Measurements from ENCODE around the gene GREB1. TPM values are rescaled to one million over a fixed set of nuclear protein-coding genes. Genes with fewer than 3 reads are reported as not detected.

The GREB1 gene
- total RNA-seq, 6 donors from 2014 or later, result 0.39 to 5.4 (median 1.6) TPM

DNA sequence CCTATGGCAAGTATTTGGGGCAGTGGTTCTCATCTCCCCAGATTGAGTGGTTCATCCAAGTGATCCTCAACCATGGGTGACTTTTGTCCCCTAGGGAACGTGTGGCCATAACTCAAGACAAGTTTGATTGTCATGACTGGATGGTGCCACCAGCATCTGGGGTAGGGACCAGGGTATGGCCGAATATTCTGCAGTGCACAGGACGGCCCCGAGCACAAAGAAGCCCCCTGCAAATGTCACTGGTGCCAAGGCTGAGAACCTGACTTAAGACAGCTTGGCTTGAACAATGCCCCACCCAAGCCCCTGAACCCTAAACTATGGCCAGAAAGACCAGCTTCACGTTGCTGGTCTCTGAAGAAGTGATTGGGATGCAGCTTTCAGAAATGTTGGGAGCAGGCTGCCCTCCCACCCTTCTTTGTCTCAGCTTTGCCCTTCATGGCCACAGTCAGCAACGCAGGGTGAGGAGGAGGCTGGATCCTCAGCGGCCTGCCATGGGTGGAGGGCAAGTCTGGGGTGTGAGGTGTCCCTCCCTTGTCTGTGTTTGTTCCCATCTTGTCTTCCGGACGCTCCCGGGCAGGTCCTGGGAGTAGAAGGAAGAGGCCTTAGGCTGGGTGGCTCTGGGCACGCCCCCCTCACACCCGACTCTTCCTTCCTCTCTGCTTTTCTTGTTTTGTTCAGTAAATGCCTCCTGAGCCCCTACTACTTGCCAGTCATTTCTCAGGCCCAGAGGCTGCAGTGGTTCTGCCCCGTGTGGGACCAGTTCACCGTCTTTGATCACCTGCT lies 43.4 kb downstream of the GREB1 start:
- no peaks in the 10 kb centered on the region for H3K4me1 ChIP-seq
- no peak overlapping the region for H3K27ac ChIP-seq
- ATAC-seq (ENCODE audit: low FRiP score in 2 of 2), result no peak
- TF ChIP-seq, protein P1, sequence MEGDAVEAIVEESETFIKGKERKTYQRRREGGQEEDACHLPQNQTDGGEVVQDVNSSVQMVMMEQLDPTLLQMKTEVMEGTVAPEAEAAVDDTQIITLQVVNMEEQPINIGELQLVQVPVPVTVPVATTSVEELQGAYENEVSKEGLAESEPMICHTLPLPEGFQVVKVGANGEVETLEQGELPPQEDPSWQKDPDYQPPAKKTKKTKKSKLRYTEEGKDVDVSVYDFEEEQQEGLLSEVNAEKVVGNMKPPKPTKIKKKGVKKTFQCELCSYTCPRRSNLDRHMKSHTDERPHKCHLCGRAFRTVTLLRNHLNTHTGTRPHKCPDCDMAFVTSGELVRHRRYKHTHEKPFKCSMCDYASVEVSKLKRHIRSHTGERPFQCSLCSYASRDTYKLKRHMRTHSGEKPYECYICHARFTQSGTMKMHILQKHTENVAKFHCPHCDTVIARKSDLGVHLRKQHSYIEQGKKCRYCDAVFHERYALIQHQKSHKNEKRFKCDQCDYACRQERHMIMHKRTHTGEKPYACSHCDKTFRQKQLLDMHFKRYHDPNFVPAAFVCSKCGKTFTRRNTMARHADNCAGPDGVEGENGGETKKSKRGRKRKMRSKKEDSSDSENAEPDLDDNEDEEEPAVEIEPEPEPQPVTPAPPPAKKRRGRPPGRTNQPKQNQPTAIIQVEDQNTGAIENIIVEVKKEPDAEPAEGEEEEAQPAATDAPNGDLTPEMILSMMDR (IDR thresholded peaks at IDR 0.05), result no peak
- TF ChIP-seq POLR2A (IDR thresholded peaks at IDR 0.05) (no peak), EP300 (IDR thresholded peaks at IDR 0.05) (no peak), POLR2AphosphoS5 (IDR thresholded peaks at IDR 0.05) (no peak)
- no peaks in the 10 kb centered on the region for H3K27me3 ChIP-seq
- no peak for DNase-seq
- WGBS, 2 donors, result 75 to 78% methylated on average over 13 to 14 of the region's 14 CpGs
- no peak overlapping the region for H3K4me3 ChIP-seq
- no peaks in the 10 kb centered on the region for H3K9me3 ChIP-seq
- H3K36me3 ChIP-seq, result no peaks in the 10 kb centered on the region

DNA sequence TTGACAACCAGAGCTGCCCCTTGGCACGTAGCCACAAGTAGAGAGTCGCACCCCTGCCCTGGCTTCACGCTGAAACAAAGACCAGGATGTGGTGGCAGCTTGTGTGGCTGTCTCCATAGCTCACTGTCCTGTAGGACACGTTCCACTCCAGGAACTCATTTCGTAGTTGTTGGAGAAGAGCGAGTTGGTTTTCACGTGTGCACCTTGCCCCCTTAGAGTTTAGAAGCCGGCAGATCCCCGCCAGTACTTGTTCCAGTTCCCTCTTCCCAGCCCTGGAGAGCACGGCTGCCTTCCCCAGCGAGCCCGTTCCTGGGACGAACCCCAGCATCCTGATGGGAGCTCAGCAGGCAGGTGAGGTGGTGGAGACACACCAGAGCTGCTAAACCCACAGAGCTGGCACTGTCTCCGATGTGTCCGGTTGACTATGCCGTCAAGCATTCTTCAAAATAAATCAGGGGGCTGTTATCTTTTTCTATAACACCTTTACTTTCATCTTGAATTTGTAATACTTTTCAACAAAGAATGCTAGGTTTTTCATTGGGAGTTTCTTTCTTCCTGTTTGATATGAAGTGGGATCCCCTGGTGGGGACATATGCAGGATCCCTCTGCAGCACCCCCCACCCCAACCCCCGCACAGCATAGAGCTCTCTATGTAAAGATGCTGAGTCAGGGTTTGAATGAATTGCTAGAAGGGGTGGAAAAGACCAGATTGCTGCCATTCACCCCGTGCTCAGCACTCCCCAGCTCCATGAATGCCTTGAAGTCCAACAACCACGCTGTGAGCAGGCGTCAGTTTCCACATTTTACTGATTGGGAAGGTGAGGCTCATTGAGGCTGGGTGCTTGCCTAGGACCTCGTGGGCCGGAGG lies 44.5 kb downstream of the GREB1 start:
- H3K27ac ChIP-seq, result no peak overlapping the region
- H3K9me3 ChIP-seq, result no peaks in the 10 kb centered on the region
- TF ChIP-seq POLR2A (IDR thresholded peaks at IDR 0.05), result no peak
- TF ChIP-seq EP300 (IDR thresholded peaks at IDR 0.05), result no peak
- TF ChIP-seq, protein P1 (IDR thresholded peaks at IDR 0.05), result no peak
- TF ChIP-seq POLR2AphosphoS5 (IDR thresholded peaks at IDR 0.05), result no peak
- ATAC-seq (ENCODE audit: low FRiP score in 2 of 2) (no peak), DNase-seq (no peak)
- 86 to 89% methylated on average over 21 to 22 of the region's 22 CpGs for WGBS, 2 donors
- H3K27me3 ChIP-seq, result no peaks in the 10 kb centered on the region
- peaks cover 0 to 9% (median 0%) of the 10 kb centered on the region in 4 donors for H3K4me1 ChIP-seq
- H3K4me3 ChIP-seq, result no peak overlapping the region
- H3K36me3 ChIP-seq, result no peaks in the 10 kb centered on the region

DNA sequence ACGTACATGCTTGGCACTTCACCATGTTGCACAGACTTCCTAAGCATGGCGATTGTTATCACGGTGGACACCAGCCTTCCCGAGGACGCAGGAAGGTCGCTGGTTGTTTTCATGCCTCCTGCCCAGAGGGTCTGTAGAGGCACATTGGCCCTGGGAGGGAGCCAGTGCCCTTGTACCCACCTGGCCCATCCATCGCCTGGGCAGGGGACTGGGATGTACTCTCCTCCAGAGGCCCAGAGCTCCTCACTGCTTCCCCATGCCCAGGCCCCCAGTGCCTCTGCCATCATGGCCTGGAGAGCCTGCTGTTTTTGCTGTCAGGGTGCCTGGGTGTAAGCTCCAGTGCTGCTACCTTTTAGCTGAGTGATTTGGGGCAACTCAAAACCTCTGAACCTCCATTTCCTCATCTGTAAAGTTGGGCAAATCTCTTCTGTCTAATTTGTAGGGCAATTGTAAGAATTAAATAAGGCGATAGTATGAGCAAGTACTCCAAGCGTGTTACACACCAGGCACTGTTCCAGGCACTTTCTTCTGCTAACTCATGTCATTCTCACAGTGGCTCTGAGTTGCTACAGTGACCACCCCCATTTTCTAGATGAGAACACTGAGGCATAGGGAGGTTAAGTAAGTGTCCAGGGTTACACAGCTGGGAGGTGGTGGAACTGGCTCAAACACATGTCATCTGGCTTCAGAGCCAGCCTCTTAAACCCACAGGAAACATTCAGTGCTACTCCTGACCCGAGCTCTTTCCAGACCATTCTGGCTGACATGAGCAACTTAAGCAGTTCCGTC lies 45.3 kb downstream of the GREB1 start:
- H3K27ac ChIP-seq, result no peak overlapping the region
- no peaks in the 10 kb centered on the region for H3K27me3 ChIP-seq
- DNase-seq (no peak), ATAC-seq (ENCODE audit: low FRiP score in 2 of 2) (no peak)
- no peak for TF ChIP-seq EP300 (IDR thresholded peaks at IDR 0.05)
- TF ChIP-seq, protein P1 (IDR thresholded peaks at IDR 0.05), result no peak
- no peak overlapping the region for H3K4me3 ChIP-seq
- 90 to 91% methylated on average over 10 of the region's 11 CpGs for WGBS, 2 donors
- H3K36me3 ChIP-seq, result no peaks in the 10 kb centered on the region
- H3K4me1 ChIP-seq, result peaks cover 0 to 15% (median 1%) of the 10 kb centered on the region in 4 donors
- H3K9me3 ChIP-seq, result no peaks in the 10 kb centered on the region

DNA sequence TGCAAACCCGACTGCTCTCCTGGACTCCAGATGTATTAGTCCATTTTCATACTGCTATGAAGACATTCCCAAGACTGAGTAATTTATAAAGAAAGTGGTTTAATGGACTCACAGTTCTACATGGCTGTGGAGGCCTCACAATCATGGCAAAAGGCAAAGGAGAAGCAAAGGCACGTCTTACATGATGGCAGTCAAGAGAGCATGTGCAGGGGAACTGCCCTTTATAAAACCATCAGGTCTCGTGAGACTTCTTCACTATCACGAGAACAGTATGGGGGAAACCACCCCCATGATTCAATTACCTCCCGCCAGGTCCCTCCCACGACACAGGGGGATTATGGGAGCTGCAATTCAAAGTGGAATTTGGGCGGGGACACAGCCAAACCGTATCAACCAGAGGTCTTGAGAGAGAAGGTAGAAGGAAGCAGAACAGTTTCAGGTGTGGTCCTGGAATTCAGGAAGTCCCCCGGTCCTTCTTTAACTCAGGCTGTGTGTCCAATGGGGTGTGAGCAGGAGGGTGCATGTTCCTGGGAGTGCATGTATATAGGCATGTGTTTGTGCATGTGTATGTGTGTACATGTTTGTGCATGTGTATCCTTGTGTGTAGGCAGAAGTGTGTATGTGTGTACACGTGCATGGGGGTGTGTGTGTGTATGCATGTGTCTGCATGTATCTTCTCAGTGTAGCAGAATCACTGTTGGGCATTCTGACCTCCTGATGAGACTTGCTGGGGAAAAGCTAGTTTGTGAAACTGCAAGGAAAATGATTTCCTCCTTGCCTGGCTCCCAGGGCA lies 46.2 kb downstream of the GREB1 start:
- WGBS, 2 donors, result 82 to 86% methylated on average over 10 of the region's 10 CpGs
- no peak overlapping the region for H3K27ac ChIP-seq
- ATAC-seq (ENCODE audit: low FRiP score in 2 of 2) (no peak), DNase-seq (no peak)
- H3K4me1 ChIP-seq, result peaks cover 0 to 15% (median 1%) of the 10 kb centered on the region in 4 donors
- TF ChIP-seq EP300 (IDR thresholded peaks at IDR 0.05) (no peak), POLR2AphosphoS5 (IDR thresholded peaks at IDR 0.05) (no peak), POLR2A (IDR thresholded peaks at IDR 0.05) (no peak)
- TF ChIP-seq, protein P1 (IDR thresholded peaks at IDR 0.05), result no peak
- no peaks in the 10 kb centered on the region for H3K9me3 ChIP-seq
- H3K4me3 ChIP-seq, result no peak overlapping the region
- H3K36me3 ChIP-seq, result no peaks in the 10 kb centered on the region
- H3K27me3 ChIP-seq, result no peaks in the 10 kb centered on the region

Data from upper lobe of left lung (tissue), 6 donors.